ACHN (cell line): ENCODE measurements around the gene TBC1D22B.
"Not testable (repeated sequence)": the region's sequence is repeated elsewhere in the genome, so short reads cannot be mapped to it uniquely, and the experiment has no call there.

Experiments used
- DNase-seq: peaks from one replicate; pipeline ENCODE4 v3.0.0-alpha.2; 2015
- in situ Hi-C: cut with HindIII; loops from 2 replicates; pipeline ENCODE4 v1.10.0; 2017; ENCODE audit warnings: low sequenced_read_pairs, low pct_ligation_motif_present, low pct_unique_long_range_greater_than_20kb

TBC1D22B gene

DNA sequence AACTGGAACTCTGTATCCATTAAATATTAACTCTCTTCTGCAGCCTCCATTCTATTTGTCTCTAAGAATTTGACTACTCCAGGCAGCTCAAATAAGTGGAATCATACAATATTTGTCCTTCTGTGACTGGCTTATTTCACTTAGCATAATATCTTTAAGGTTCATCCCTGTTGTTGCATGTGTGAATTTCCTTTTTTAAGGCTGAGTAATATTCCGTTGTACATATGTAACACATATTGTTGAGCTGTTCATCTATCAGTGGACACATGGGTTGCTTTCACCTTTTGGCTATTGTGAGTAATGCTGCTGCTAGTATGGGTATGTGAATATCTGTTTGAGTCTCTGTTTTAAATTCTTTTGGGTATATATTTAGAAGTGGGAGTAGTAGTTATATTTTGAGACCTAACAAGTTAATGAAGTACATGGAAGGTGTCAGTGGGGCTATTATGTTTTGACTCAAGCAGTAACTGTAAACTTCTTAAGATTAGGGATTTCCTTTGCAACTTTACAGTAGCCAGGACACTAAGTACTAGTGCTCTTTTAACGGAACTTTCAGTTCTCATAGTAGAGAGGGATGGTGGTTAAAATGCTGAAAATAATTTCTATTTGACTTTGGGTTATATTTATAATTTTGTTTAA lies 30.1 kb downstream of the TBC1D22B start:
- no peak for DNase-seq
- in situ Hi-C loops = no loop called here

DNA sequence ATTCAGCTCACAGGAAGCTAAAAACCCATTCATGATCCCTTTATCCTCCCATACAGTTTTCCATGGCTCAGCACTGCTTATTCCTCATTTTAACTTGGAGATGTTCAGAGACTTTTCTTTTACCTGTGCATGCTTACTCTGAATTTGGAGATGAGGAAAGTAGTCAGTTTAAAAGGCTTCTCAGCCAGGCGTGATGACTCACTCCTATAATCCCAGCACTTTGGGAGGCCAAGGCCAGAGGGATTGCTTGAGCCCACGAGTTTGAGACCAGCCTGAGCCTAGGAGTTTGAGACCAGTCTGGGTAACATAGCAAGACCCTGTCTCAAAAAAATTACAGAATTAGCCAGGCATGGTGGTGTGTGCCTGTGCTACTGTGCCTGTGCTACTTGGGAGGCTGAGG lies 30.7 kb downstream of the TBC1D22B start:
- in situ Hi-C loops = no loop called here
- no peak for DNase-seq

DNA sequence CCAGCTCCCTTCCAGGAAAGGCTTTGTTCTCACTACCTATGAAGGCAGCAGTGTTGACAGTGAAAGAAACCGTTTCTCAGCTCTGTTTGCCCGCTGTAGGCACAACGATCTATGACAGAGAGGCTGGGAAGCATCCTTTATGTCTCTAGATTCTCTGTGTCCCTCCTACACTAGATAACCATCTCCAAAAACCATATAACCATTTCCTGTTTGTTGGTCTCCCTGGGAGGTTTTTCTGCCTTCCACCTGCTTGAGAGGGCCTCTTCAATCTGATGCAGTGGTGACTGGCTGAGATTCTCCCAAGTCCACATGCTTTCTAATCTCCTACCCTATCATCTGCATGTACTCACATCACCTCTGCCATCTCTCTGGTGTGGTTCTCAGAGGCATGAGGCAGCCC lies 32.4 kb downstream of the TBC1D22B start:
- in situ Hi-C loops = no loop called here
- DNase-seq = no peak

DNA sequence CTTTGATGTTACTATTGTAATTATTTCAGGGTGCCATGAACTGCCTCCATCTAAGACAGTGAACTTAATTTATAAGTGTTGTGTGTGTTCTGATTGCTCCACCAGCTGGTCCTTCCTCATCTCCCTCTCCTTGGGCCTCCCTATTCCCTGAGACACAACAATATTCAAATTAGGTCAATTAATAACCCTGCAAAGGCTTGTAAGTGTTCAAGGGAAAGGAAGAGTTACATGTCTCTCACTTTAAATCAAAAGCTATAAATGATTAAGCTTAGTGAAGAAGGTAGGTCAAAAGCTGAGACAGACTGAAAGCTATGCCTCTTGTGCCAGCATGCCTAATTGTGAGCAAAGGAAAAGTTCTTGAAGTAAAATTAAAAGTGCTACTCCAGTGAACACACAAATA lies 35.9 kb downstream of the TBC1D22B start:
- in situ Hi-C loops = no loop called here

DNA sequence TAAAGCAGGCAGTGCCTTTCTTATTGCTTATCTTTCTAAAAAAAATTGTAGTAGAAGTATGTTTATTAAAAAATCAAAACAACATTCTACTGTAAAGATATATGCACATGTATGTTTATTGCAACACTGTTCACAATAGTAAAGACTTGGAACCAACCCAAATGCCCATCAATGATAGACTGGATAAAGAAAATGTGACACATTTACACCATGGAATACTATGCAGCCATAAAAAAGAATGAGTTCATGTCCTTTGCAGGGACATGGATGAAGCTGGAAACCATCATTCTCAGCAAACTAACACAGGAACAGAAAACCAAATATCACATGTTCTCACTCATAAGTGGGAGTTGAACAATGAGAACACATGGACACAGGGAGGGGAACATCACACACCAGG lies 40.1 kb downstream of the TBC1D22B start:
- DNase-seq, in situ Hi-C loops: not testable (repeated sequence)

More for the DNA sequence above, 35.9 kb downstream of the TBC1D22B start:
- no peak for DNase-seq

DNA sequence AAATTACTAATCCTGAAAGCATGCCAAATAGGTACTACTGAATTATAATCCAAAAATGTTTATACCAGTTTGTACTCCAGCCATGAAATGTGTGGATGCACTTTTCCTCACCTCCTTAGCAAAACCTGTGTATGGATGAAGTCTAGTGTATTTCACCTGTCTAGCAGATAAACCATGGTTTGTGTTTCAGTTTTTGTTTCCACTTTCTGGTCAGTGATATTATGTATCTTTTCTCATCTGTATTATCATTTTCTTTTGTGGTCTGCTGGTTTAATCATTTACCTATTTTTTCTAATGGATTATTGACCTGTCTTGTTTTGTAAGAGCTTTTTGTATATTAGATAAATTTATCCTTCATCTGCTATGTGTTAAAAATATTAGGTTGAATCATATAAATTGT lies 41.4 kb downstream of the TBC1D22B start:
- in situ Hi-C loops = no loop called here
- no peak for DNase-seq

DNA sequence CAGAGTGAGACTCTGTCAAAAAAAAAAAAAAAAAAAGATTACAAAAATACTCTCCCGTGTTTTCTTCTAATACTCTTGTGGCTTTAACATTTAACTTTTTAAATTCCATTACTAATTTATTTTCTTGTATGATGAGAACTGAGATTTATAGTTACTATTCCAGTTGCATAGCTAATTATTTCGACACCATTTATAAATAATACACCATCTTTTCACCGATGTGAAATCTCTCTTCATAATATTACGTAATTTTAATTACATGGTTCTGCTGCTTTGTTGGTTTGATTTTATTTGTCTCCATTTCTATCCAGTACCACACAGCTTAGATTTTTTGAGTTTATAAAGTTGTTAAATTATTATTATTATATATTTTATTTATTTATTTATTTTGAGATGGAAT lies 42.4 kb downstream of the TBC1D22B start:
- DNase-seq = no peak
- in situ Hi-C loops = no loop called here

DNA sequence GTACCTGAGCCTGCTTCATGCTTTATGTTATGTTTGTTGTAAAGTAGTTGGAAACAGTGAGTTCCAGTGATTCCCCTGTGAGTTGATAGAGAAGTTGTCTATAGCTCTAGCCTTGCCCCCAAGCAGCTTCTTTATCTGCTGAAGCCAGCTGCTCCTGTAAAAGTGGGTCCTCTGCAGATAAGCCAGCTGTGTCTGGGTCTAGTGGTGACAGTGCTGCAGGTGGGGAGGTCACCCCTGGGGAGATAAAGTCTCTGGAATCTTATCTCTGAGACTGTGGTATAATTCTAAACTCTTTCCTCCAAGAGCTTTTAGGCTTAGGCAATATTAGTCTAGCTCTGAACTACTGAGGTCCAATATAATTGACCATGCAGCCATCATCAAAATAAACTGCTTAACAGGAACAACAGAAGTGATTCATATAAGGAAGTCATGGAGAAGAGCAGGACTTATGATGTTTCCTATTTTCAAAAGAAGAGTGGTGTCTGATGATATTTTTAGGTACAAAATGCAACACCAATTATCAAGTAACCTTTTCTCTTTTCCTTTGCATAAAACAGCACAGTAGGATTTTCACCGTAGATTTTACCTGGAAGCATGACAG lies 44.6 kb downstream of the TBC1D22B start:
- no peak for DNase-seq
- in situ Hi-C loops = no loop called here

DNA sequence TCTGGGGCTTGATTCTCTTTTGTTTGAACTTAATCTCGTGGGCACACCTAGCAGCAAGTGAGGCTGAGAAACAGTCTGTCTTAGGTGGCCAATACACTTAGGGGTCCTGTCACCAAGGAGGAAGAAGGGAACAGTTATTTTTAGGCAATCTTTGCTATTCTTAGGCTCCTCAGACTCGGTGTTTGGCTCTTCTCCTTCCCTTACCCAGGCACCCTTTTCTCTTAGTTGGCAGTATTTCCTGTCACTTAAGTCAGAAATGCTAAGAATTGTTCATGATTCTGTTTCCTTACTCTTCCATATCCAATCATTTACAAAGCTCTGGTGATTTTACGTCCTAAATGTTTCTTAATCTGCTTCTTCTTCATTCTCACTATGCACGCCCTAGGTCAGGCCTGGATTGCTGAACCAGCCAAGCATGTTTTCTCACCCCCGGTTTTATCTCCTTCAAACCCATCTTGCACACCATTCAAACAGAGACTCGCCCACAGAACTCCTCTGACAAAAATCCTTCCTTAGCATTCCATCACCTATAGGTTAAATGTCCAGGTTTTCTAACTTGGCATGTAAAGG lies 45.6 kb downstream of the TBC1D22B start:
- in situ Hi-C loops = no loop called here
- DNase-seq = no peak

DNA sequence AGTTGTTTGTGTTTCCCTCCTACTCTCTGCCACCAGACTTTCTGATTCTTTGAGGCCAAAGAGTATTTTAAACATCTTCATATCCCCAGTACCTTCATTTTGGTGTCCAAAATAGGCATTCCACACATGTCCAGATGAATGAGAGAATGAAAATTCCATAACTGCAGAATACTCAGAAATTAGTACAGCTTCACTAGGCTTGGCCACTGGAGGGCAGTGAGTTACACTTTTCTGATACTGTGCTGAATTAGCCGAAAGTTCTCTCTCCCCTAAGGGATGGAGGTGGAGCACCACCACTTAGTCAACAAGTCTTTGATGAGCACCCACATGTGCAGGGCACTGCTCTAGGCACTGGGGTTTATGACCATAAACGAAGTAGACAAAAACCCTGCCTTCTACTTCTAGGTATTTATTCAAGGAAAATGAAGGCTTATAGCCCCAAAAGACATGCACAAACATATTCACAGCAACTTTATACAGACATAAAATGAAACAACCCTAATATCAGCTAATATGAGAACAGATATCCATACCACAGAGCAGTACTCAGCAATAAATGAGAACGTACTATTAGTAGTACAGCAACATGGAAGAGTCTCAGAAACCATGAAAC lies 46.4 kb downstream of the TBC1D22B start:
- DNase-seq = peak; percentile 16
- in situ Hi-C loops = no loop called here

DNA sequence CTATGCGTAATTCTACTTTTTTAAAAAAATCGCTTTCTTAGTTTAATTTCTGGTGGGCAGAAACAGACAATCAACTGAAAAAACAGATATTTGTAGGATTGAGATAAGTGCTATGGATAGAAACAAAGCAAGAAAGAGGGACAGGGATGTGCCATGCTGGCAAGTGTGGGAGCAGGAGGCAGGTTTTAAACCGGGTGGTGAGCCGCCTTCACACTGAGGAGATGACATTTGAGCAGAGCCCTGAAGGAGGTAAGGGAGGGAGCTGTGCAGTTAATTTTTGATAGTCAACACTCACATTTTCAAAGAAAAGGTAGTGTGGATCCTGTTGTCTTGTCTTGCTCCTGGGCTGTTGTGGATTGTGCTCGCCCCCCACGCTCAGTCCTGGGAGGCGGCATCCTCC lies 47.2 kb downstream of the TBC1D22B start:
- in situ Hi-C loops = no loop called here
- no peak for DNase-seq

DNA sequence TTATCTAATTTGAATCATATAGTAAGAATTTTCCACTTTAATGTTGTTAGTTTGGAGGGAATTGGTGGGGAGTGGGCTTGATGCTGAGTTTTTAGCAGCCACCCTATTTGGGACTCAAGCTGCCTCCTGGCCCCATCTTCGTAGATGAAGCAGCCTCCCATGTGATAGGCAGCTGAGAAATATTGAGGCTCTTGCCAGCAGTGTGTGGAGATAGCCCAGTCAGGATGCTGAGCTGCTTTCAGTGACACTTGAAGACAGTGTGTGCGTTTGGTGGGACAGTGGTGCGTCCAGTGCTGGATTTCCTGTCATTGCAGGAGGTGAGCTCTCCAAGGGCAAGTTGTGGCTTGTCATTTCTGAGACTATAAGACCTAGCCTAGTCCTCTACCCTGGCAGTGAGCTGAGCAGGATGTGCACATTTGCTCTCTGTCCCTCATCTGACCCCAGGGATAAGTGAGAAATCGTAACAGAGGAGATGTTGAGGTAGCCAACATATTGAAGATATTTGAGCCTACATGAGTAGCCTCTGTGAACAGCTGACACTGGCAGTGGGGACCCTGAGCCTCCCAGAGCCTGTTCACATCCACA lies 48.4 kb downstream of the TBC1D22B start:
- in situ Hi-C loops = no loop called here

DNA sequence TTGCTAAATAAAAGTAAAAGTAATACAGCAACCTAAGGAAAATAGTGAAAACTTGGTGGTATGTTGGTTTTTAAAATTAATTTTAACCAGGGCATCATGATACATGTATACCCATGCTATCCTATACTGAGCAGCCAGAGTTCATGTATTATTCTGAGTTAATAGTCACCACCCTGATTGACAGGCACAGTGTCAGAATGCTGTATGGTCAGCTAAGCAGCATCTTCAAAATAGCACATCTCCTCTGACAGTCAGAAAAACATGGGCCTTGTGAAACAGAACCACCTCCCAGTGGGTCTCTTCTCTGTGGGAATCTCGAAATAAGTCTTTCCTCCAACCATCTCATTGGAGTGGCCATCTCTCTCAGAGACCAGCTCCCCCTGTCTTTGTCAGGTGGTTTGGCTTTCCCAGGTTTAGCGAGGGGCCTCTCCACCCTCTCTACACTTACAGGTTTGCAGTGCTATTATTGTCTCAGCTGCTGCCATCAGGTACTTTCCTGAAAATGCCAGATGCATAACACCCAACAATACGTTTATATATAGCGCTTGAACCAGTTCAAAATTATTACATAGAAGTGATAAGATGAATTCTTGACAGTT lies 49.2 kb downstream of the TBC1D22B start:
- no peak for DNase-seq
- in situ Hi-C loops = no loop called here

More for the DNA sequence above, 48.4 kb downstream of the TBC1D22B start:
- no peak for DNase-seq

DNA sequence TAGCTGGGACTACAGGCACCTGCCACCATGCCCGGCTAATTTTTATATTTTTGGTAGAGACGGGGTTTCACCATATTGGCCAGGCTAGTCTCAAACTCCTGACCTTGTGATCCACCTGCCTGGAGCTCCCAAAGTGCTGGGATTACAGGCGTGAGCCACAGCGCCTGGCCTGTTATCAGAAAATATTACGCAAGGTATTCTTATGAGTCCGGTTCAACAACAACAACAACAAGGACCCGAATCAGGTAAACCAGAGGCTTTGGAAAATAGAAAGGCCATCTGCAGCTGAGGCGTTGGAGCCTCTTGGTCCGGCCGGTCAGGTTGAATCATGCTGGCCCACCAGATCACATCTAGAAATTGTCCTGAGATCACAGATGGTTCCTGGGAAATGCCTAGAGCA lies 49.9 kb downstream of the TBC1D22B start:
- in situ Hi-C loops, DNase-seq: not testable (repeated sequence)

DNA sequence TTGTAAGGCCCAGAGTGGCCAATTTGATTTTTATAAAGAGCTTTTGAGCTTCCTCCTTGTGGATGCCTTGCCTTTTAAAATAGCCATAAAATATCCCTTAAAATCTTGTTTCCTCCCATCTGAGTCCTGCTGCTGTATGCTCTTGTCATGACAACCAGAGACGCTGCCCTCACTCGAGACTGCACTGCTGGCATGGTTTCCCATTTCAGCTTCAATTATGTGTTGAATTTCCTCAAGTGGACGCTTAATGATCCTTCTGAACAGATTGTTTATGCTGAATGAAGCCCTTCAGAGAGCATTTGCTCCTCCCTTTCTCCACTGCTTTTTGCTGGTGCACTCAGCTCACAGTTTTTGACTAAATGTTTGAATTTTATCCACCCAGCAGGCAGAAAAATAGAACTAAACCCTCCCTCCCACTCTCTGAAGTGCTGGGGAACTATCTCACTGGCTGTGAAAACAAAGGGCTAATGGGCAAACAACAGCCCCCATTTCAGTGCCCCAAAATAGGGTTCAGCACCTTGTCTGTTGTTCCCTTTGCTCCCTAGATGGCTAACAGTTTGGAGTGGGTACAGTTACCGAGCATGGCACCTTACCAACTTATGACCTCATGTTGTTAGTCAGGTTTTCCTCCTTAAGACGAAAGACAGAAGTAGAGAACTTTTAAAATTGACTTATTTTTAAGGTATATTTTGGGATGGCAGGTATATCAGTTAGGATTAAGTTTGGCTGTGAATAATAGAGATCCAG lies 50.7 kb downstream of the TBC1D22B start:
- in situ Hi-C loops = no loop called here
- no peak for DNase-seq

DNA sequence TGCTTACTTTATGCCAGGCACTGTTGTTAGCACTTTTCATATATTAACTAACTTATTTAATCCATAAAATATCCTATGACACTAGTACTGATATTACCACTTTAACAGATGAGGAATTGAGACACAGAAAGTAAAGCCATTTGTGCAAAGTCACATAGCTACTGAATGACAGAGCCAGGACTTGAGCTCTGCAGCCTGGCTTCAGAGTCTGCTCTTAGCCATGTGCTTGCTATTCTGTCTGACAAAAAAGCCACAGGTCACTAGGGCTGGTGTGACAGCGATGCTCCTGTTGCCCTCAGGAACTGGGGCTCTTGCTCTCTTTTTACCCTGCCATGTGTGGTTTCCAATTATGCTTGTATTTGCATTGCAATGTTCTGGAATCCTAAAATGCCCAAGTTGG lies 51.5 kb downstream of the TBC1D22B start:
- in situ Hi-C loops = no loop called here
- no peak for DNase-seq

DNA sequence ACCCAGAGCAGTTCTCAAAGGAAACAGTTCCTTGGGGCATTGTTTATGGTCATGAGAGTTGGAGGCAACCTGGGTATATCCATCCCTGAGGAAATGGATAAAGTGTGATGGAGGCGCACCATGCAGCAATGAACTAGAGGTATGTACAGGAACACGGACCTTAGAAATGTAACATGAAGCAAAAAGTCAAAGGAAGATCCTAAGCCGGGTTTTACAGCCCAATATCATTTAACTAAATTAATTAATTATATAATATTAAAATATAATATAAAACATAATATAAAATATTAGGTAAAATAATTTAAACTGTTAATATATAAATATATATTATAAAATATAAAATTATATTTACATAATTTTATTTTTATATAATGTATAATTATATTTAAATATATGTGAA lies 52.1 kb downstream of the TBC1D22B start:
- no peak for DNase-seq
- in situ Hi-C loops = no loop called here

DNA sequence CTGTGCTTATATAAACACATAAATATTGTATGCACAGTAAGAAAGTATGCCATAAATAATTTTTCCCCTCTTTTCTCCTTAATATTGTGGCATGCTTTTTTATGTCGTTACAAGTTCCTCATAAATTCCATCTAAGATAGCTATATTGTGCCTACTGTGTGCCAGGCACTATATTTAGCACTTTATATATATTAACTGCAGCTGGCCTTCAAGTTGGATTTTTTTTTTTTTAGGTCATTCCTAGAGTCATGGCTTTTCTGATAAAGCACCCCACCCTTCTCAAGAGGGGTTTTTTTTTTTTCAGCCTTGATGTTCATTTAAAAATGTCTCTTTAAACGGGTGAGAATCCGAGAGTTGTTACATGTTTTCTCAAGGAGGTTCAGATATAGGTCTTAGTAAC lies 53.4 kb downstream of the TBC1D22B start:
- in situ Hi-C loops = no loop called here
- no peak for DNase-seq
